GM19193 (cell line): ENCODE measurements around the gene PLG.

Experiments used
- POLR2A ChIP-seq: IDR thresholded peaks from 4 replicates; pipeline ENCODE4 v1.6.1; 2011; ENCODE audit not compliant: insufficient read depth, insufficient read length; ENCODE audit errors: extremely low read depth

The PLG gene

GRCh38 chr6:160714731-160715316 is 12.8 kb downstream of the PLG start:
- TF ChIP-seq POLR2A = no peak

GRCh38 chr6:160730911-160731310 is 28.9 kb downstream of the PLG start:
- TF ChIP-seq POLR2A = no peak

GRCh38 chr6:160733050-160733646 is 31.1 kb downstream of the PLG start:
- TF ChIP-seq POLR2A = no peak

- no peak for TF ChIP-seq POLR2A
These were observed 32.6 kb downstream of the PLG start for GRCh38 chr6:160734627-160735026.

- TF ChIP-seq POLR2A = no peak
These were observed 33.5 kb downstream of the PLG start for GRCh38 chr6:160735523-160735922.

DNA sequence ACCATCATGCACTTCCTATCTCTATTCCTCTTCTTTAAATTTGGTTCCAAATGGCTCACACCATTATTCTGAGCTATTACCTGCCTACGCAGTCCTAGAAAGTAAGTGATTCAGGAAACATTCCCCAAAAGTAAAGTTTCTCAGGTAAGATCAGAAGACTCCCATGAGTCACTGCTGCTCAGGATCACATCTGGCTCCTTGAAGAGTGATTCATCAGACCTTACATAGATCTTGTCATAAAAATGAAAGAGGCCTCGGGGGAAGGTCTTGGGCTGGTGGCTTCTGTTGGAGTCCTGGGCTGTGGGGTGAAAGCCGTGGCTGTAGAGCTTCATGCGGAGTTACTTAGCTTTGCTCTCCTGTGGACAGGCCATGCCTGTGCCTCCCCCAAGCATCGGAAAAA is 35.9 kb downstream of the PLG start:
- no peak for TF ChIP-seq POLR2A

DNA sequence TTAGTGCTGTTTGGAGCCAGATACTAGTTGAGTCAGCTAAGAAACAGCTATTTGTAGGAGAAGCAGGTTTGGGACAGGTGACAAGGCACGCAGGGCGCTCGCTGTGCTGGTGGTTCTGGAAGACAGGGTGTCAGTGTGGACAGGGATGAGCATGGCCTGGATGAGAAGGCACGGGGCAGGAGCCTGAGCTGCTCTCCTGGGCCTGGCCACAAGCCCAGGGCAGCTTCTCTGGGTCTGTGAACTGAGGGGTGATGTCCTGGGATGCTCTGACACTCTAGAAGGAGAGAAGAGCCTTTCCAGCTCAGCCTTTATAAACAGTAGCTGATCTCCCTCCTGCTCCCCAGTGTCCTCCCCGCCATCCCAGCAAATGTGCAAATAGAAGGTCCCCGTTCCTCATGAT is 37.9 kb downstream of the PLG start:
- no peak for TF ChIP-seq POLR2A

DNA sequence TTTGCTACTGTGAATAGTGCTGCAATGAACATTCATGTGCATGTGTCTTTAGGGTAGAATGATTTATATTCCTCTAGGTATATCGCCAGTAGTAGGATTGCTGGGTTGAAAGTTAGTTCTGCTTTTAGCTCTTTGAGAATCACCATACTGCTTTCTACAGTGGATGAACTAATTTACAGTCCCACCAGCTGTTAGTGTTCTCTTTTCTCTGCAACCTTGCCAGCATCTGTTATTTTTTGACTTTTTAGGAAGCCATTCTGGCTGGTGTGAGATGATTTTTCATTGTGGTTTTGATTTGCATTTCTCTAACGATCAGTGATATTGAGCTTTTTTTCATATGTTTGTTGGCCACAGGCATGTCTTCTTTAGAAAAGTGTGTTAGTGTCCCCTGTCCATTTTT is 40.0 kb downstream of the PLG start:
- no peak for TF ChIP-seq POLR2A

- TF ChIP-seq POLR2A = no peak
These were observed 48.2 kb downstream of the PLG start for GRCh38 chr6:160750276-160750689.

- no peak for TF ChIP-seq POLR2A
These were observed 53.1 kb downstream of the PLG start for GRCh38 chr6:160755165-160755564.

DNA sequence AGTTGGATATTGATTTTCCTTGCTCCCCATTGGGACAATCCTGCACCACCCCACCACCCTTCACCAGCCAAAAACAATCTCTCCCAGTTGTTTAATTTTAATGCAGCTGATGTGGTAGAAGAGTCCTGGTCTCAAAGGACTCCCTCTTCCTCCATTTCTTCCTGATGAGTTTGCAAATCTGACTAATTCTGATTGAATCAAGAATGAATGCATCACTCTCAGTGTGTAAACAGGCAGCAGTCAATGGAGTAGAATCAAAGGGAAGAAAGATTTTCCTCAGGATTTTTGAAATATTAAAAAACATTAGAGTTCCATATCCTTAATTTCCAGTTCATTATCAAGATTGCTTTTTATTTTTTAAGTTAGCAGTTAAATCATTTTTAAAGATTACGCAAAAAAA is 54.0 kb downstream of the PLG start:
- no peak for TF ChIP-seq POLR2A

- TF ChIP-seq POLR2A = no peak
These were observed 54.8 kb downstream of the PLG start for GRCh38 chr6:160756871-160757270.

GRCh38 chr6:160764847-160765246 is 62.8 kb downstream of the PLG start:
- TF ChIP-seq POLR2A = no peak

DNA sequence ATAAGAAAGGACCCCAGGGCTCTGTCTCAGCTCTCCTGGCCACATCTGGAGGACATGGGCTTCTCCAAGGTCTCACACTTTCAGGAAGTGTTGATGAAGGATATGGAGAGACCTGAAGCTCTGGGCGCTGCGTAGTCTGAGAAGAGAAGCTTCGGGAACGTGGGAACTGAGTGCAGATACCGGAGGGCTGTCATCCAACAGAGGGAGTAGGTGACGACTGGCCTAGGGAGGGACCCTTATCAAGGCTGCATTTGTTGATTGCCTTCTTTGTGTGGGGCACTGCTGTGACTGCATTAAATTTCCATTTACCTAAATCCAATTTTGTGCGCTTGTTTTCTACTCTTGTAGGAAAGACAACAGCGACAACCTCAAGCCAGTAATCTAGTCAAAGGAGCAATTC is 63.4 kb downstream of the PLG start:
- TF ChIP-seq POLR2A = no peak

DNA sequence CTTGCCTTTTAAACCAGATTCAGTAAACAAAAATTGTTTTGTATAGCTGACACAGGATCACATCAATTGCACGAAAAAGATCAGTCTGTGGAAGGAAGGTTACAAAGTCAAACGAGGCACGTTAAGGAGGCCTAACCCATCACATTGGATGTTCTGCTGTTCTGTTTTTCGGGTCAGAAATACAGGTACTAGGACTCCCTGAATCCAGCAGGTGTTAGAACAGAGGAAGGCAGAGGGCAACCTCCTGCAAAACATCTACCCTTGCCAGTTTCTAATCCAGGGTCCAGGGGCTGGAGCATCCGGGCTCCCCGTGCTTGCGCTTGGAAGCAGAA is 64.6 kb downstream of the PLG start:
- no peak for TF ChIP-seq POLR2A

GRCh38 chr6:160766989-160767646 is 65.1 kb downstream of the PLG start:
- no peak for TF ChIP-seq POLR2A

- TF ChIP-seq POLR2A = no peak
These were observed 65.6 kb downstream of the PLG start for GRCh38 chr6:160767647-160768019.

DNA sequence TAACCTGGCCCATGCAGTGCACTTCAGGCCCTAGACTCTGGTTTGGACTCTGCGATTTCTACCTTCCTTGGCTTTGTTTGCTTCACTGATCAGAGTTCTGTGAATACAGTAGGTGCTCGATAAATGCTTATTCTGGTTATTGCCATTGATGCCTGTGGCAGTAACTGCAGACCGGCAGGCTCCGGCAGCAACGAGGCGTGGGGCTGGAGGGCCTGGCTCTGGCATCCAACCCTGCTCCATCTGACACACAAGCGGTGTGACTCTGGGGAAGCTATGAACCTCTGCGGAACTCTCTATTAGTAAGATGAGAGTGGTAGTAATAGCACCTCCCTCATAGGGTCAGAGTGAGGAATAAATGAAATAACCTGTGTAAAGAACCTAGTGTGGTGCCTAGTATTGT is 66.1 kb downstream of the PLG start:
- no peak for TF ChIP-seq POLR2A

DNA sequence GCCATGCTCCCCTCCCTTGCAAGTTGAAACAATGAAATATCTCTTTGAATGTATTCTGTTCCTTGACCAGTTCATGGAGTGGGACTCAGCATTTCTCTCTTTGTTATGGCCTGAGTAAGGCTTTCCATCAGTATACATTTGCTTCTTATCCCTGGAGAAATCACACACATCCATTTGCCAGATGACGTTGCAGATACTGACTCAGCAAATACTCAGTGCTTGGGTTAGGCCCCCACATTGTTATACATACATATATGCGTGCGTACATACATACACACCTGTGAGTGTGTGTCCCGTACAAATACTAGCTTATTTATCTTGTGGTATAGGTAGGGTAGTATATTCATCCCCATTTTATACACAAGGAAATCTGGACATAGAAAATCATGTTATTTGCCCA is 72.4 kb downstream of the PLG start:
- TF ChIP-seq POLR2A = no peak
